HCT116 (cell line): ENCODE results near the gene SEMA3C. TPM values are rescaled to one million over a fixed set of nuclear protein-coding genes. Genes with fewer than 3 reads are reported as not detected.

Experiments used
- ATAC-seq: fragments of 200-7000 bp; cut with Tn5 transposase; 2 replicates; pipeline ENCODE4 v1.9.1; 2020; ENCODE audit warnings: mild to moderate bottlenecking, moderate library complexity
- BruUV-seq: library from RNA; stranded (reverse); fragments of 400-500 nt; replicated peaks from 2 replicates; lab custom pipeline; 2021; lab: Mats Ljungman, UMichigan
- CTCF ChIA-PET: fragments of 300-600 bp; sonication (Branson Sonifier 250); formaldehyde crosslinking; loops from one replicate; lab custom pipeline; 2021; ENCODE audit warnings: antibody characterized with exemption; lab: Charles Lee
- POLR2A ChIA-PET: fragments of 300-600, 350-600 bp; sonication (Branson Sonifier 250); formaldehyde crosslinking; loops from one replicate; lab custom pipeline; 2021; ENCODE audit warnings: antibody characterized with exemption; lab: Charles Lee
- RAD21 ChIA-PET, 2 experiments: fragments of 300-600 bp; sonication (Branson Sonifier 250); formaldehyde crosslinking; loops; one replicate each; lab custom pipeline; 2023; ENCODE audit warnings: low total read pairs in 2 of 2; ENCODE audit not compliant: uncharacterized antibody in 2 of 2, unreplicated experiment in 2 of 2, low non-redundant PET in 1 of 2; lab: Charles Lee
- DNase-seq: peaks from one replicate; pipeline ENCODE4 v3.0.0-alpha.2; 2010; ENCODE audit warnings: low read depth, low spot score
- H2AFZ ChIP-seq: fragments of 200-600 bp; shearing (Covaris generic), sonication (generic); 2 replicates; pipeline ENCODE4 v1.6.1; 2017; ENCODE audit warnings: low read depth, mixed run types, mixed read lengths, antibody characterized with exemption, low read length; ENCODE audit not compliant: poor library complexity, severe bottlenecking
- H3K27ac ChIP-seq: 2 replicates; pipeline ENCODE4 v1.5.1; 2012; ENCODE audit warnings: low read depth, low read length
- H3K27me3 ChIP-seq: fragments of 200-600 bp; sonication (generic); 2 replicates; pipeline ENCODE4 v1.6.1; 2016; ENCODE audit warnings: mixed run types, low read length, mixed read lengths; ENCODE audit not compliant: insufficient read depth
- H3K36me3 ChIP-seq, 2 experiments: fragments of 200-500 bp in 1 of 2; fragments of 200-600 bp in 1 of 2; sonication (Bioruptor generic) in 1 of 2; sonication (generic) in 1 of 2; 2 replicates each; pipeline versions ENCODE4 v1.5.1 to v1.6.1; 2014 to 2016; ENCODE audit warnings: low read length in 2 of 2, inconsistent platforms in 1 of 2, mixed read lengths in 1 of 2, mixed run types in 1 of 2; ENCODE audit not compliant: insufficient read depth in 2 of 2, control insufficient read depth in 1 of 2
- H3K4me1 ChIP-seq, 2 experiments: fragments of 200-600 bp in 1 of 2; sonication (generic) in 1 of 2; 2 replicates each; pipeline versions ENCODE4 v1.5.1 to v1.6.1; 2012 to 2017; ENCODE audit warnings: low read length in 2 of 2, inconsistent platforms in 1 of 2, mild to moderate bottlenecking in 1 of 2, mixed read lengths in 1 of 2, mixed run types in 1 of 2, moderate library complexity in 1 of 2; ENCODE audit not compliant: insufficient read depth in 2 of 2, control insufficient read depth in 1 of 2
- H3K4me2 ChIP-seq: fragments of 200-600 bp; sonication (generic); 2 replicates; pipeline ENCODE4 v1.6.1; 2017; ENCODE audit warnings: mixed run types, low read length, mixed read lengths
- H3K4me3 ChIP-seq, 2 experiments: fragments of 200-600 bp in 1 of 2; sonication (generic) in 1 of 2; replicated peaks in 1 of 2; 2 replicates each; pipeline ENCODE4 v1.5.1; 2011 to 2016; ENCODE audit warnings: low read length in 2 of 2, control low read depth in 1 of 2, low read depth in 1 of 2, mild to moderate bottlenecking in 1 of 2, mixed read lengths in 1 of 2, mixed run types in 1 of 2
- H3K79me2 ChIP-seq: fragments of 200-600 bp; sonication (generic); 2 replicates; pipeline ENCODE4 v1.6.1; 2017; ENCODE audit warnings: mild to moderate bottlenecking, mixed run types, low read length, moderate library complexity, mixed read lengths; ENCODE audit not compliant: insufficient read depth
- H3K9ac ChIP-seq: fragments of 200-600 bp; sonication (generic); 2 replicates; pipeline ENCODE4 v1.6.1; 2016; ENCODE audit warnings: low read length, mixed read lengths
- H3K9me2 ChIP-seq: fragments of 200-600 bp; sonication (generic), shearing (Covaris generic); 2 replicates; pipeline ENCODE4 v1.6.1; 2017; ENCODE audit warnings: mixed run types, mild to moderate bottlenecking, moderate library complexity; ENCODE audit not compliant: insufficient read depth
- H3K9me3 ChIP-seq, 2 experiments: fragments of 200-500 bp in 1 of 2; fragments of 200-600 bp in 1 of 2; sonication (Bioruptor generic) in 1 of 2; sonication (generic) in 1 of 2; 2 replicates each; pipeline ENCODE4 v1.6.1; 2014 to 2017; ENCODE audit warnings: low read length in 2 of 2, mixed read lengths in 2 of 2, inconsistent platforms in 1 of 2, low read depth in 1 of 2, mild to moderate bottlenecking in 1 of 2, mixed run types in 1 of 2, moderate library complexity in 1 of 2; ENCODE audit not compliant: control insufficient read depth in 1 of 2, insufficient read depth in 1 of 2
- H4K20me1 ChIP-seq: fragments of 200-600 bp; sonication (generic), shearing (Covaris generic); 2 replicates; pipeline ENCODE4 v1.6.1; 2017; ENCODE audit warnings: mixed run types, mild to moderate bottlenecking, moderate library complexity; ENCODE audit not compliant: insufficient read depth
- EGR1 ChIP-seq: IDR thresholded peaks from 2 replicates; pipeline ENCODE4 v1.6.1; 2012; ENCODE audit warnings: low read depth
- EZH2phosphoT487 ChIP-seq: fragments of 200-600 bp; IDR thresholded peaks from 2 replicates; pipeline ENCODE4 v1.6.1; 2018; ENCODE audit warnings: antibody characterized with exemption, borderline replicate concordance
- FOSL1 ChIP-seq: IDR thresholded peaks from 2 replicates; pipeline ENCODE4 v1.6.1; 2012; ENCODE audit warnings: low read depth
- SIN3A ChIP-seq: IDR thresholded peaks from 2 replicates; pipeline ENCODE4 v1.6.1; 2012; ENCODE audit warnings: low read depth
- SP1 ChIP-seq: IDR thresholded peaks from 2 replicates; pipeline ENCODE4 v1.6.1; 2012; ENCODE audit warnings: low read depth
- YY1 ChIP-seq: IDR thresholded peaks from 2 replicates; pipeline ENCODE4 v1.6.1; 2011; ENCODE audit warnings: low read length, low read depth, moderate library complexity, mild to moderate bottlenecking; ENCODE audit not compliant: insufficient replicate concordance; ENCODE audit errors: extremely low read depth
- ZFX ChIP-seq: fragments of 450-650 bp; IDR thresholded peaks from 2 replicates; pipeline ENCODE4 v1.6.1; 2017
- ZNF274 ChIP-seq: fragments of 200-500 bp; sonication (Bioruptor generic); IDR thresholded peaks from 2 replicates; pipeline ENCODE4 v1.6.1; 2014; ENCODE audit warnings: mild to moderate bottlenecking, low read depth, low read length, inconsistent platforms
- intact Hi-C: fragments of 100-400 bp; cut with micrococcal nuclease; formaldehyde crosslinking; loops from 2 replicates; pipeline ENCODE4 v1.10.0; 2022
- total RNA-seq: library from RNA; stranded (reverse); gene quantifications from one replicate; pipeline ENCODE4 v1.2.1, GENCODE V29; 2021; ENCODE audit not compliant: unreplicated experiment
- TF ChIP-seq, protein P1 (sequence below): IDR thresholded peaks from 2 replicates; pipeline ENCODE4 v1.6.1; 2012
- TF ChIP-seq, protein P2 (sequence below): IDR thresholded peaks from 2 replicates; pipeline ENCODE4 v1.6.1; 2011; ENCODE audit warnings: mild to moderate bottlenecking, low read length, moderate library complexity; ENCODE audit not compliant: insufficient replicate concordance; ENCODE audit errors: extremely low read depth
- TF ChIP-seq, protein P3 (sequence below): IDR thresholded peaks from 2 replicates; pipeline ENCODE4 v1.6.1; 2012; ENCODE audit warnings: low read depth
- TF ChIP-seq, protein P4 (sequence below), 3 experiments: fragments of 200-600 bp in 1 of 3; sonication (generic) in 1 of 3; IDR thresholded peaks in 2 of 3; conservative IDR thresholded peaks in 1 of 3; 2 replicates each; pipeline ENCODE4 v1.5.1; 2012 to 2017; ENCODE audit warnings: low read depth in 2 of 3, low read length in 2 of 3, antibody characterized with exemption in 1 of 3, borderline replicate concordance in 1 of 3, control low read depth in 1 of 3, mild to moderate bottlenecking in 1 of 3, mixed read lengths in 1 of 3, mixed run types in 1 of 3, moderate library complexity in 1 of 3; ENCODE audit not compliant: insufficient read depth in 1 of 3

The SEMA3C gene
- total RNA-seq, 1 experiment from 2014 or later: 25.3 TPM

DNA sequence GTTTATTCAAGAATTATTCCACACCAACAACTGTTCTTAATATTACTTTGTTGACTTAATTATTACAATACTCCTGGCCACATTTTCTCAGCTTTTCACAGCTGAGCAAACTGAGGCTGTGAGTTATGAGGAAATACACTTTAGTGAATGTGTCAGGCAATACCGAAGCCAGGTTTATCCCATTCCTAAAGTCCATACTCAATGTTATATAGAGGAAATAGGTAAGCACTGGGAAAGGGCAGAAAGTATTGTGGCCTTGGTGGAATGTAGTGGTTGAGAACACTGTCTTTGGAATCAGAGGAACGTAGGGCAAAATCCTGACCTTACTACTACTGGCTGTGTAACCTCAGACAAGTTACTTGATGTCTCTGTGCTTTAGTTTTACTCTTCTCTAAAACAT, 169.6 kb downstream of the SEMA3C start:
- TF ChIP-seq YY1: no peak
- TF ChIP-seq EZH2phosphoT487: no peak
- TF ChIP-seq ZFX: no peak
- TF ChIP-seq SP1: no peak
- TF ChIP-seq, protein P1, sequence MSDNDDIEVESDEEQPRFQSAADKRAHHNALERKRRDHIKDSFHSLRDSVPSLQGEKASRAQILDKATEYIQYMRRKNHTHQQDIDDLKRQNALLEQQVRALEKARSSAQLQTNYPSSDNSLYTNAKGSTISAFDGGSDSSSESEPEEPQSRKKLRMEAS: no peak
- no peak for TF ChIP-seq SIN3A
- no peak for TF ChIP-seq ZNF274
- TF ChIP-seq EGR1: no peak
- TF ChIP-seq, protein P2, sequence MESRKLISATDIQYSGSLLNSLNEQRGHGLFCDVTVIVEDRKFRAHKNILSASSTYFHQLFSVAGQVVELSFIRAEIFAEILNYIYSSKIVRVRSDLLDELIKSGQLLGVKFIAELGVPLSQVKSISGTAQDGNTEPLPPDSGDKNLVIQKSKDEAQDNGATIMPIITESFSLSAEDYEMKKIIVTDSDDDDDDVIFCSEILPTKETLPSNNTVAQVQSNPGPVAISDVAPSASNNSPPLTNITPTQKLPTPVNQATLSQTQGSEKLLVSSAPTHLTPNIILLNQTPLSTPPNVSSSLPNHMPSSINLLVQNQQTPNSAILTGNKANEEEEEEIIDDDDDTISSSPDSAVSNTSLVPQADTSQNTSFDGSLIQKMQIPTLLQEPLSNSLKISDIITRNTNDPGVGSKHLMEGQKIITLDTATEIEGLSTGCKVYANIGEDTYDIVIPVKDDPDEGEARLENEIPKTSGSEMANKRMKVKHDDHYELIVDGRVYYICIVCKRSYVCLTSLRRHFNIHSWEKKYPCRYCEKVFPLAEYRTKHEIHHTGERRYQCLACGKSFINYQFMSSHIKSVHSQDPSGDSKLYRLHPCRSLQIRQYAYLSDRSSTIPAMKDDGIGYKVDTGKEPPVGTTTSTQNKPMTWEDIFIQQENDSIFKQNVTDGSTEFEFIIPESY: no peak
- TF ChIP-seq, protein P3, sequence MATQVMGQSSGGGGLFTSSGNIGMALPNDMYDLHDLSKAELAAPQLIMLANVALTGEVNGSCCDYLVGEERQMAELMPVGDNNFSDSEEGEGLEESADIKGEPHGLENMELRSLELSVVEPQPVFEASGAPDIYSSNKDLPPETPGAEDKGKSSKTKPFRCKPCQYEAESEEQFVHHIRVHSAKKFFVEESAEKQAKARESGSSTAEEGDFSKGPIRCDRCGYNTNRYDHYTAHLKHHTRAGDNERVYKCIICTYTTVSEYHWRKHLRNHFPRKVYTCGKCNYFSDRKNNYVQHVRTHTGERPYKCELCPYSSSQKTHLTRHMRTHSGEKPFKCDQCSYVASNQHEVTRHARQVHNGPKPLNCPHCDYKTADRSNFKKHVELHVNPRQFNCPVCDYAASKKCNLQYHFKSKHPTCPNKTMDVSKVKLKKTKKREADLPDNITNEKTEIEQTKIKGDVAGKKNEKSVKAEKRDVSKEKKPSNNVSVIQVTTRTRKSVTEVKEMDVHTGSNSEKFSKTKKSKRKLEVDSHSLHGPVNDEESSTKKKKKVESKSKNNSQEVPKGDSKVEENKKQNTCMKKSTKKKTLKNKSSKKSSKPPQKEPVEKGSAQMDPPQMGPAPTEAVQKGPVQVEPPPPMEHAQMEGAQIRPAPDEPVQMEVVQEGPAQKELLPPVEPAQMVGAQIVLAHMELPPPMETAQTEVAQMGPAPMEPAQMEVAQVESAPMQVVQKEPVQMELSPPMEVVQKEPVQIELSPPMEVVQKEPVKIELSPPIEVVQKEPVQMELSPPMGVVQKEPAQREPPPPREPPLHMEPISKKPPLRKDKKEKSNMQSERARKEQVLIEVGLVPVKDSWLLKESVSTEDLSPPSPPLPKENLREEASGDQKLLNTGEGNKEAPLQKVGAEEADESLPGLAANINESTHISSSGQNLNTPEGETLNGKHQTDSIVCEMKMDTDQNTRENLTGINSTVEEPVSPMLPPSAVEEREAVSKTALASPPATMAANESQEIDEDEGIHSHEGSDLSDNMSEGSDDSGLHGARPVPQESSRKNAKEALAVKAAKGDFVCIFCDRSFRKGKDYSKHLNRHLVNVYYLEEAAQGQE: no peak
- TF ChIP-seq, protein P4, sequence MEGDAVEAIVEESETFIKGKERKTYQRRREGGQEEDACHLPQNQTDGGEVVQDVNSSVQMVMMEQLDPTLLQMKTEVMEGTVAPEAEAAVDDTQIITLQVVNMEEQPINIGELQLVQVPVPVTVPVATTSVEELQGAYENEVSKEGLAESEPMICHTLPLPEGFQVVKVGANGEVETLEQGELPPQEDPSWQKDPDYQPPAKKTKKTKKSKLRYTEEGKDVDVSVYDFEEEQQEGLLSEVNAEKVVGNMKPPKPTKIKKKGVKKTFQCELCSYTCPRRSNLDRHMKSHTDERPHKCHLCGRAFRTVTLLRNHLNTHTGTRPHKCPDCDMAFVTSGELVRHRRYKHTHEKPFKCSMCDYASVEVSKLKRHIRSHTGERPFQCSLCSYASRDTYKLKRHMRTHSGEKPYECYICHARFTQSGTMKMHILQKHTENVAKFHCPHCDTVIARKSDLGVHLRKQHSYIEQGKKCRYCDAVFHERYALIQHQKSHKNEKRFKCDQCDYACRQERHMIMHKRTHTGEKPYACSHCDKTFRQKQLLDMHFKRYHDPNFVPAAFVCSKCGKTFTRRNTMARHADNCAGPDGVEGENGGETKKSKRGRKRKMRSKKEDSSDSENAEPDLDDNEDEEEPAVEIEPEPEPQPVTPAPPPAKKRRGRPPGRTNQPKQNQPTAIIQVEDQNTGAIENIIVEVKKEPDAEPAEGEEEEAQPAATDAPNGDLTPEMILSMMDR (IDR thresholded peaks at IDR 0.05 in 2 of 3, conservative IDR thresholded peaks at IDR 0.05 in 1 of 3; ENCODE audit: borderline replicate concordance in 1 of 3, insufficient read depth in 1 of 3, low read depth in 2 of 3, low read length in 2 of 3): no peak
- TF ChIP-seq FOSL1: no peak
- peak overlapping the region; percentile 83 for H3K4me2 ChIP-seq
- BruUV-seq: no TSS peak
- peaks cover 6 to 27% of the 10 kb centered on the region in 2 experiments; a peak in 3 of 4 replicates for H3K4me1 ChIP-seq
- no peak for DNase-seq
- H3K4me3 ChIP-seq: peak overlapping the region; percentile 33 to 53
- no peaks in the 10 kb centered on the region for H4K20me1 ChIP-seq
- no peaks in the 10 kb centered on the region for H3K79me2 ChIP-seq
- H3K9me3 ChIP-seq: no peaks in the 10 kb centered on the region
- H3K9ac ChIP-seq: peak overlapping the region; percentile 56
- ATAC-seq: peak; percentile 50
- H3K9me2 ChIP-seq: no peaks in the 10 kb centered on the region
- ChIA-PET RAD21 (no interaction called here), CTCF (no interaction called here), POLR2A (no interaction called here)
- H3K27ac ChIP-seq: peak overlapping the region; percentile 66
- intact Hi-C loops: no loop called here
- H2AFZ ChIP-seq: peak overlapping the region; percentile 57
- H3K36me3 ChIP-seq: no peaks in the 10 kb centered on the region
- H3K27me3 ChIP-seq: no peaks in the 10 kb centered on the region
